K562 (cell line): ENCODE results near the gene ARL14. TPM values are rescaled to one million over a fixed set of nuclear protein-coding genes. Genes with fewer than 3 reads are reported as not detected.

Experiments
- ATAC-seq: fragments of 200-7000 bp; cut with Tn5 transposase; 3 replicates; pipeline ENCODE4 v1.9.1; 2020; ENCODE audit warnings: moderate library complexity
- BruUV-seq: library from RNA; stranded (reverse); fragments of 400-500 nt; replicated peaks from 2 replicates; lab custom pipeline; 2021; lab: Mats Ljungman, UMichigan
- CTCF ChIA-PET: fragments of 300-600 bp; formaldehyde crosslinking; extraction: SDS; loops from one replicate; lab custom pipeline; 2021; ENCODE audit warnings: low intra/inter-chr PET ratio; lab: Yijun Ruan, JAX
- POLR2A ChIA-PET: fragments of 300-600, 350-650 bp; sonication (Branson Sonifier 250); formaldehyde crosslinking; extraction: SDS; loops from one replicate; lab custom pipeline; 2021; ENCODE audit warnings: antibody characterized with exemption, inconsistent platforms; lab: Yijun Ruan, JAX
- DNase-seq, 4 experiments: peaks; one replicate each; pipeline versions ENCODE4 v3.0.0 to v3.0.0-alpha.2; 2011 to 2018; ENCODE audit warnings: low spot score in 3 of 4, mixed read lengths in 3 of 4; ENCODE audit errors: extremely low read depth in 1 of 4
- FAIRE-seq: peaks from 2 replicates; lab custom pipeline; 2011; peaks lifted over from hg19 to GRCh38; lab: Jason Lieb, UNC
- H2AFZ ChIP-seq: 2 replicates; pipeline ENCODE4 v1.6.0; 2011; ENCODE audit warnings: low read depth, low read length, control low read depth, inconsistent platforms
- H3K27ac ChIP-seq: fragments of 200-600 bp; 3 replicates; pipeline ENCODE4 v1.8.0; 2011; ENCODE audit warnings: low read depth, mild to moderate bottlenecking, control low read depth, inconsistent platforms, low read length, moderate library complexity, mixed read lengths; ENCODE audit errors: extremely low read depth
- H3K27me3 ChIP-seq, 2 experiments: fragments of 300-600 bp in 1 of 2; 2 replicates in 1 of 2; 3 replicates in 1 of 2; pipeline versions ENCODE4 v1.6.0 to v1.8.0; 2011; ENCODE audit warnings: inconsistent platforms in 2 of 2, low read length in 2 of 2, mild to moderate bottlenecking in 1 of 2, mixed read lengths in 1 of 2, moderate library complexity in 1 of 2; ENCODE audit not compliant: control insufficient read depth in 2 of 2, insufficient read depth in 2 of 2
- H3K36me3 ChIP-seq: fragments of 300-600 bp; 3 replicates; pipeline ENCODE4 v1.8.0; 2011; ENCODE audit warnings: mild to moderate bottlenecking, low read length, inconsistent platforms; ENCODE audit not compliant: control insufficient read depth, insufficient read depth
- H3K4me1 ChIP-seq, 2 experiments: fragments of 200-600 bp in 1 of 2; replicated peaks in 1 of 2; 2 replicates in 1 of 2; 3 replicates in 1 of 2; pipeline versions ENCODE4 v1.5.1 to v1.8.0; 2011; ENCODE audit warnings: inconsistent platforms in 2 of 2, low read length in 2 of 2, mild to moderate bottlenecking in 1 of 2, mixed read lengths in 1 of 2, moderate library complexity in 1 of 2; ENCODE audit not compliant: control insufficient read depth in 2 of 2, insufficient read depth in 2 of 2
- H3K4me2 ChIP-seq: 2 replicates; pipeline ENCODE4 v1.6.1; 2011; ENCODE audit warnings: low read length, control low read depth, inconsistent platforms, mixed read lengths; ENCODE audit not compliant: insufficient read depth
- H3K4me3 ChIP-seq: fragments of 200-600 bp; sonication (generic), shearing (Covaris generic); 2 replicates; pipeline ENCODE4 v1.5.1; 2016; ENCODE audit warnings: control low read depth, inconsistent platforms
- H3K79me2 ChIP-seq: fragments of 200-600 bp; 3 replicates; pipeline ENCODE4 v1.8.0; 2011; ENCODE audit warnings: low read length, inconsistent platforms; ENCODE audit not compliant: control insufficient read depth, insufficient read depth
- H3K9ac ChIP-seq, 2 experiments: 2 replicates each; pipeline versions ENCODE4 v1.6.0 to v1.6.1; 2011; ENCODE audit warnings: low read depth in 2 of 2, low read length in 2 of 2, control low read depth in 1 of 2, inconsistent platforms in 1 of 2, mild to moderate bottlenecking in 1 of 2, mixed read lengths in 1 of 2; ENCODE audit not compliant: insufficient read depth in 1 of 2
- H3K9me1 ChIP-seq: one replicate; pipeline ENCODE4 v1.6.0; 2011; ENCODE audit warnings: inconsistent platforms, mild to moderate bottlenecking, low read length, moderate library complexity; ENCODE audit not compliant: control insufficient read depth, insufficient read depth
- H3K9me3 ChIP-seq: replicated peaks from 2 replicates; pipeline ENCODE4 v1.5.1; 2011; ENCODE audit warnings: low read depth, low read length, inconsistent platforms; ENCODE audit not compliant: control insufficient read depth, insufficient read depth
- H4K20me1 ChIP-seq: replicated peaks from 2 replicates; pipeline ENCODE4 v1.6.1; 2011; ENCODE audit warnings: low read length, inconsistent platforms, mixed read lengths; ENCODE audit not compliant: control insufficient read depth, insufficient read depth
- ARID1B ChIP-seq: fragments of 450-650 bp; IDR thresholded peaks from 2 replicates; pipeline ENCODE4 v1.6.1; 2016; ENCODE audit warnings: antibody characterized with exemption, mild to moderate bottlenecking, inconsistent platforms
- ATF7 ChIP-seq: fragments of 450-650 bp; IDR thresholded peaks from 2 replicates; pipeline ENCODE4 v1.7.1; 2014; ENCODE audit warnings: mild to moderate bottlenecking, moderate library complexity
- NFIX ChIP-seq: fragments of 250-450 bp; sonication (Bioruptor Pico); IDR thresholded peaks from 2 replicates; pipeline ENCODE4 v1.4.0; 2020; ENCODE audit warnings: low read depth, mild to moderate bottlenecking, moderate library complexity
- ZNF780A ChIP-seq: fragments of 250-450 bp; sonication (Bioruptor Pico); IDR thresholded peaks from 2 replicates; pipeline ENCODE4 v1.5.0; 2021; ENCODE audit warnings: mild to moderate bottlenecking
- in situ Hi-C: fragments of 300-500 bp; cut with MboI; formaldehyde crosslinking; loops from 4 replicates; pipeline ENCODE4 v1.15.0; 2018; ENCODE audit warnings: inconsistent platforms, mixed read lengths
- intact Hi-C: fragments of 100-400 bp; cut with micrococcal nuclease; formaldehyde crosslinking; loops from 2 replicates; pipeline ENCODE4 v1.14.2; 2022
- polyA plus RNA-seq, 8 experiments: library from polyadenylated mRNA; depleted of rRNA in 4 of 8; stranded (reverse) in 5 of 8; unstranded in 3 of 8; fragments of >200 nt; fragmentation: Nextera tagmentation in 2 of 8; fragmentation: Illumina TruSeq in 1 of 8; extraction: Ambion mirVana in 2 of 8; extraction: Trizol in 1 of 8; gene quantifications; 2 replicates each; pipeline versions ENCODE4 v1.2.1 to v1.2.3, GENCODE V29; 2011 to 2014; ENCODE audit warnings: inconsistent platforms in 1 of 8, missing spikeins in 1 of 8
- total RNA-seq, 7 experiments: library from RNA; depleted of rRNA in 6 of 7; stranded (reverse); fragments of >200 nt in 6 of 7; fragmentation: Illumina TruSeq in 2 of 7; extraction: Trizol in 2 of 7; gene quantifications; 2 replicates each; pipeline versions ENCODE4 v1.2.1 to v1.2.3, GENCODE V29; 2011 to 2021; ENCODE audit warnings: low replicate concordance in 1 of 7
- TF ChIP-seq, protein P1 (sequence below): fragments of 250-450 bp; sonication (Bioruptor Pico); IDR thresholded peaks from 2 replicates; pipeline ENCODE4 v1.4.0; 2020
- TF ChIP-seq, protein P2 (sequence below), 2 experiments: IDR thresholded peaks in 1 of 2; conservative IDR thresholded peaks in 1 of 2; 2 replicates each; pipeline ENCODE4 v1.6.1; 2016; ENCODE audit warnings: low read depth in 2 of 2, mild to moderate bottlenecking in 1 of 2, missing compliant biosample characterization in 1 of 2, missing genetic modification characterization in 1 of 2, moderate library complexity in 1 of 2
- TF ChIP-seq, protein P3 (sequence below): fragments of 450-650 bp; IDR thresholded peaks from 2 replicates; pipeline ENCODE4 v1.6.1; 2016; ENCODE audit warnings: low read depth, mild to moderate bottlenecking, moderate library complexity

ARL14 gene
- total and polyA plus RNA-seq, 9 of the 15 experiments (the other 6 are each of a cell fraction or from before 2014, with no cell fraction given): not detected

DNA sequence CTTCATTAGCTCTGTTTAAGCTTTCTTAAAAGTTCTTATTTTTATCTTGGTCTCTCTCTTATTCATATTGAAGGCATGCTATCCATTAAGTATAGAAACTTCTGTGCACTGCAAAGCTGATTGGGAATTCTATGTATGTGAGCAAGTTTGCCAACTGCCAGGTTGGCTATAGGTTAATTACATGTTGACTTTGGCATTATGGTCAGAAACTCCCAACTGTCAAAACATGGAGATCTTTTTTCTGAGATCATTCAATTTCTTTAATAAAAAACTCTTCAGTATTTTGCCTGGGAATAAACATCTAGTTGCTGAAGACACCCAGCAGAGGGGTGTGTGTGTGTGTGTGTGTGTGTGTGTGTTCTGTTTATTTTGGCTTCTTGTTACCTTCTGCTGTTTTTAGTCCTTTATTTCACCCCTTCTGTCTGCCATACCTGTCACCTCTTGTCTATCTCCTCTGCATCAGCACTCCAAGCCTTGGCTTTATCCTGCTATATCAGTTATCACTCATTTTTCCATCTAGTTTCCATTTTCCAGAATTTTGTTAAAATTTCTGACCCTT lies 1.3 kb upstream of the ARL14 start:
- ATAC-seq (no peak), DNase-seq (no peak), FAIRE-seq (no peak)
- H3K79me2 ChIP-seq: no peaks in the 10 kb centered on the region
- H3K4me1 ChIP-seq: no peaks in the 10 kb centered on the region
- intact Hi-C loops: no loop called here
- ChIA-PET POLR2A (no interaction called here), CTCF (no interaction called here)
- H2AFZ ChIP-seq: no peak overlapping the region
- H3K27me3 ChIP-seq: no peaks in the 10 kb centered on the region
- H3K4me3 ChIP-seq: no peak overlapping the region
- H4K20me1 ChIP-seq: no peaks in the 10 kb centered on the region
- no peaks in the 10 kb centered on the region for H3K9me3 ChIP-seq
- H3K27ac ChIP-seq: no peak overlapping the region
- in situ Hi-C loops: no loop called here
- H3K4me2 ChIP-seq: no peak overlapping the region
- no TSS peak for BruUV-seq
- H3K36me3 ChIP-seq: no peaks in the 10 kb centered on the region
- no peaks in the 10 kb centered on the region for H3K9me1 ChIP-seq
- no peak overlapping the region for H3K9ac ChIP-seq
- TF ChIP-seq, protein P1, sequence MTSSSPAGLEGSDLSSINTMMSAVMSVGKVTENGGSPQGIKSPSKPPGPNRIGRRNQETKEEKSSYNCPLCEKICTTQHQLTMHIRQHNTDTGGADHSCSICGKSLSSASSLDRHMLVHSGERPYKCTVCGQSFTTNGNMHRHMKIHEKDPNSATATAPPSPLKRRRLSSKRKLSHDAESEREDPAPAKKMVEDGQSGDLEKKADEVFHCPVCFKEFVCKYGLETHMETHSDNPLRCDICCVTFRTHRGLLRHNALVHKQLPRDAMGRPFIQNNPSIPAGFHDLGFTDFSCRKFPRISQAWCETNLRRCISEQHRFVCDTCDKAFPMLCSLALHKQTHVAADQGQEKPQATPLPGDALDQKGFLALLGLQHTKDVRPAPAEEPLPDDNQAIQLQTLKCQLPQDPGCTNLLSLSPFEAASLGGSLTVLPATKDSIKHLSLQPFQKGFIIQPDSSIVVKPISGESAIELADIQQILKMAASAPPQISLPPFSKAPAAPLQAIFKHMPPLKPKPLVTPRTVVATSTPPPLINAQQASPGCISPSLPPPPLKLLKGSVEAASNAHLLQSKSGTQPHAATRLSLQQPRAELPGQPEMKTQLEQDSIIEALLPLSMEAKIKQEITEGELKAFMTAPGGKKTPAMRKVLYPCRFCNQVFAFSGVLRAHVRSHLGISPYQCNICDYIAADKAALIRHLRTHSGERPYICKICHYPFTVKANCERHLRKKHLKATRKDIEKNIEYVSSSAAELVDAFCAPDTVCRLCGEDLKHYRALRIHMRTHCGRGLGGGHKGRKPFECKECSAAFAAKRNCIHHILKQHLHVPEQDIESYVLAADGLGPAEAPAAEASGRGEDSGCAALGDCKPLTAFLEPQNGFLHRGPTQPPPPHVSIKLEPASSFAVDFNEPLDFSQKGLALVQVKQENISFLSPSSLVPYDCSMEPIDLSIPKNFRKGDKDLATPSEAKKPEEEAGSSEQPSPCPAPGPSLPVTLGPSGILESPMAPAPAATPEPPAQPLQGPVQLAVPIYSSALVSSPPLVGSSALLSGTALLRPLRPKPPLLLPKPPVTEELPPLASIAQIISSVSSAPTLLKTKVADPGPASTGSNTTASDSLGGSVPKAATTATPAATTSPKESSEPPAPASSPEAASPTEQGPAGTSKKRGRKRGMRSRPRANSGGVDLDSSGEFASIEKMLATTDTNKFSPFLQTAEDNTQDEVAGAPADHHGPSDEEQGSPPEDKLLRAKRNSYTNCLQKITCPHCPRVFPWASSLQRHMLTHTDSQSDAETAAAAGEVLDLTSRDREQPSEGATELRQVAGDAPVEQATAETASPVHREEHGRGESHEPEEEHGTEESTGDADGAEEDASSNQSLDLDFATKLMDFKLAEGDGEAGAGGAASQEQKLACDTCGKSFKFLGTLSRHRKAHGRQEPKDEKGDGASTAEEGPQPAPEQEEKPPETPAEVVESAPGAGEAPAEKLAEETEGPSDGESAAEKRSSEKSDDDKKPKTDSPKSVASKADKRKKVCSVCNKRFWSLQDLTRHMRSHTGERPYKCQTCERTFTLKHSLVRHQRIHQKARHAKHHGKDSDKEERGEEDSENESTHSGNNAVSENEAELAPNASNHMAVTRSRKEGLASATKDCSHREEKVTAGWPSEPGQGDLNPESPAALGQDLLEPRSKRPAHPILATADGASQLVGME (CRISPR knock-in tag): no peak
- TF ChIP-seq ATF7 (no peak), ZNF780A (CRISPR knock-in tag) (no peak), ARID1B (no peak), NFIX (no peak)
- TF ChIP-seq, protein P2, sequence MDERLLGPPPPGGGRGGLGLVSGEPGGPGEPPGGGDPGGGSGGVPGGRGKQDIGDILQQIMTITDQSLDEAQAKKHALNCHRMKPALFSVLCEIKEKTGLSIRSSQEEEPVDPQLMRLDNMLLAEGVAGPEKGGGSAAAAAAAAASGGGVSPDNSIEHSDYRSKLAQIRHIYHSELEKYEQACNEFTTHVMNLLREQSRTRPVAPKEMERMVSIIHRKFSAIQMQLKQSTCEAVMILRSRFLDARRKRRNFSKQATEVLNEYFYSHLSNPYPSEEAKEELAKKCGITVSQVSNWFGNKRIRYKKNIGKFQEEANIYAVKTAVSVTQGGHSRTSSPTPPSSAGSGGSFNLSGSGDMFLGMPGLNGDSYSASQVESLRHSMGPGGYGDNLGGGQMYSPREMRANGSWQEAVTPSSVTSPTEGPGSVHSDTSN (CRISPR knock-in tag; IDR thresholded peaks at IDR 0.05; ENCODE audit: low read depth): no peak
- TF ChIP-seq, protein P2 (tag; conservative IDR thresholded peaks at IDR 0.05; ENCODE audit: low read depth): no peak
- TF ChIP-seq, protein P3, sequence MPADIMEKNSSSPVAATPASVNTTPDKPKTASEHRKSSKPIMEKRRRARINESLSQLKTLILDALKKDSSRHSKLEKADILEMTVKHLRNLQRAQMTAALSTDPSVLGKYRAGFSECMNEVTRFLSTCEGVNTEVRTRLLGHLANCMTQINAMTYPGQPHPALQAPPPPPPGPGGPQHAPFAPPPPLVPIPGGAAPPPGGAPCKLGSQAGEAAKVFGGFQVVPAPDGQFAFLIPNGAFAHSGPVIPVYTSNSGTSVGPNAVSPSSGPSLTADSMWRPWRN: no peak
- TF ChIP-seq, all 486 proteins: peak for 0
